Transverse colon (tissue), 4 donors: ENCODE measurements around the gene SLC43A1. TPM values are rescaled to one million over a fixed set of nuclear protein-coding genes. Genes with fewer than 3 reads are reported as not detected.
A peak's percentile ranks its signal among the peaks of the same experiment; 100 is the strongest.

Experiments used
- DNase-seq: peaks from one replicate; pipeline ENCODE4 v3.0.0-alpha.2; 2019
- H3K27ac ChIP-seq, 4 donors: fragments of 200-600 bp; sonication (generic); 2 replicates each; pipeline ENCODE4 v1.5.1; 2016 to 2018; ENCODE audit warnings: inconsistent platforms in 4 of 4
- H3K27me3 ChIP-seq: fragments of 200-600 bp; sonication (generic); 2 replicates; pipeline ENCODE4 v1.5.1; 2017; ENCODE audit warnings: inconsistent platforms
- H3K36me3 ChIP-seq, 4 donors: fragments of 200-600 bp; sonication (generic); 2 replicates each; pipeline ENCODE4 v1.5.1; 2017 to 2019; ENCODE audit warnings: inconsistent platforms in 4 of 4
- H3K4me1 ChIP-seq, 4 donors: fragments of 200-600 bp; sonication (generic); 2 replicates each; pipeline ENCODE4 v1.5.1; 2017 to 2020; ENCODE audit warnings: inconsistent platforms in 4 of 4
- H3K4me3 ChIP-seq, 4 donors: fragments of 200-600 bp; sonication (generic); 1 replicate in 1 of 4; 2 replicates in 3 of 4; pipeline versions ENCODE4 v1.5.1 to v1.6.1; 2017 to 2019; ENCODE audit warnings: inconsistent platforms in 4 of 4
- H3K9me3 ChIP-seq, 2 donors: fragments of 200-600 bp; sonication (generic); 2 replicates each; pipeline ENCODE4 v1.5.1; 2017 to 2019; ENCODE audit warnings: inconsistent platforms in 2 of 2
- EP300 ChIP-seq: sonication (generic); formaldehyde crosslinking; IDR thresholded peaks from one replicate; pipeline ENCODE4 v1.6.1; 2017; ENCODE audit warnings: antibody characterized with exemption, low read depth
- POLR2A ChIP-seq: fragments of 450-650 bp; IDR thresholded peaks from one replicate; pipeline ENCODE4 v1.6.1; 2016; ENCODE audit warnings: antibody characterized with exemption, mild to moderate bottlenecking, moderate library complexity
- POLR2AphosphoS5 ChIP-seq, 3 donors: sonication (generic); formaldehyde crosslinking; IDR thresholded peaks; one replicate each; pipeline ENCODE4 v1.6.1; 2016; ENCODE audit warnings: antibody characterized with exemption in 3 of 3
- WGBS, 2 donors: methylation state at CpG; one replicate each; pipeline ENCODE4 v1.1.5; 2018; ENCODE audit warnings: low coverage in 1 of 2; 5-methylcytosine and 5-hydroxymethylcytosine counted together
- in situ Hi-C, 4 donors: fragments of 200-750 bp; cut with MboI; loops; one replicate each; pipeline versions ENCODE4 v1.15.0 to v1.15.1; 2017; ENCODE audit warnings: low sequenced_read_pairs in 3 of 4, low pct_ligation_motif_present in 1 of 4, low pct_unique_long_range_greater_than_20kb in 1 of 4
- intact Hi-C: fragments of 100-400 bp; cut with DNase I; formaldehyde crosslinking; loops from one replicate; pipeline ENCODE4 v1.15.1; 2023; ENCODE audit warnings: low total_unique reads
- total RNA-seq, 4 donors: library from RNA; depleted of rRNA; stranded (reverse); fragments of >200 nt; gene quantifications; one replicate each; pipeline ENCODE4 v1.1.0, GENCODE V29; 2016
- TF ChIP-seq, protein P1 (sequence below), 5 experiments: fragments of 200-600 bp in 3 of 5; fragments of 450-650 bp in 2 of 5; sonication (generic) in 3 of 5; IDR thresholded peaks; 1 replicate in 2 of 5; 2 replicates in 3 of 5; pipeline ENCODE4 v1.5.1; 2016 to 2017; ENCODE audit warnings: antibody characterized with exemption in 5 of 5, inconsistent platforms in 3 of 5, mild to moderate bottlenecking in 2 of 5, moderate library complexity in 1 of 5

The SLC43A1 gene
- total RNA-seq, 4 donors from 2014 or later: 7.5 to 30.4 (median 15.2) TPM

DNA sequence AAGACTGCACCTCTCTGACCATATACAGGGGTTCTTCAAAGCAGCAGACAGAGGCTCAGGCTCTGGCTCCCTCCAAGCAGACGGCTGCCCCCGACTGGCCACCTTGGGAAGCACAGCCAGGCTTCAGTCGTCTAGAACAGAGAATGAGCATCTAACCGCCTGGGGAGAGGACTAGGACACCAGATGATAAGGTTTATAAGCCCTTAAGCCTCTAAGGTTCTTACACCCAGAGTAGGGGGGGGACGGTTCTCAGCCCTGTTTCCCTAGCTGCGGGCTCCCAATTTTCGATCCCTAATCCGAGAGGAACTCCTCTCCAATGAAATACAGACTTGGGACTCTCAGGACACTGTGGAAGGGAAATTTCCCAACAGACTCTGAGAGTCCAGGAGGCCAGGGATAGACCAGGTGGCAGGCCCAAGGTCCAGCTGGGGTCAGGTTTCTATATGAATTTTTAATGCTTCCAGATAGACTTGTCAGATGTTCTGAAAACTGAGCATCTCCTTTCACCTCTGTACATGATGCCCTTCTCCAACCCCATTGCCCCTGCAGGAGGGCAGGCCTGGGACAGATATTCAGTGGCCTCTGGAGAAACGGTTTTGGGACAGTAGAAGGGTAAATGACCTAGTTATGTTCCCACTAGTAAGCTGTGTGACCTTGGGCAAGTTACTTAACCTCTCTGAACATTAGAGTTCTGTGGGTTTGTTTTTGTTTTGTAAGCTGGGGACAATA is 34.9 kb downstream of the SLC43A1 start:
- Histone ChIP-seq H3K27me3 (peaks cover 31% of the 10 kb centered on the region), H3K36me3 (peaks cover 0 to 8% (median 0%) of the 10 kb centered on the region in 4 donors), H3K4me3 (no peak overlapping the region), H3K9me3 (no peaks in the 10 kb centered on the region), H3K27ac (no peak overlapping the region), H3K4me1 (peaks cover 22 to 34% (median 32%) of the 10 kb centered on the region in 4 donors)
- intact Hi-C loops (no loop called here), in situ Hi-C loops (loop anchor here in 2 of 4 donors (25.0 kb wide), 1 partner anchor 143 kb away; the partner anchor contains the start of genes P2RX3 (in 2 of the 2) and SSRP1 (in 2 of the 2))
- TF ChIP-seq, protein P1, sequence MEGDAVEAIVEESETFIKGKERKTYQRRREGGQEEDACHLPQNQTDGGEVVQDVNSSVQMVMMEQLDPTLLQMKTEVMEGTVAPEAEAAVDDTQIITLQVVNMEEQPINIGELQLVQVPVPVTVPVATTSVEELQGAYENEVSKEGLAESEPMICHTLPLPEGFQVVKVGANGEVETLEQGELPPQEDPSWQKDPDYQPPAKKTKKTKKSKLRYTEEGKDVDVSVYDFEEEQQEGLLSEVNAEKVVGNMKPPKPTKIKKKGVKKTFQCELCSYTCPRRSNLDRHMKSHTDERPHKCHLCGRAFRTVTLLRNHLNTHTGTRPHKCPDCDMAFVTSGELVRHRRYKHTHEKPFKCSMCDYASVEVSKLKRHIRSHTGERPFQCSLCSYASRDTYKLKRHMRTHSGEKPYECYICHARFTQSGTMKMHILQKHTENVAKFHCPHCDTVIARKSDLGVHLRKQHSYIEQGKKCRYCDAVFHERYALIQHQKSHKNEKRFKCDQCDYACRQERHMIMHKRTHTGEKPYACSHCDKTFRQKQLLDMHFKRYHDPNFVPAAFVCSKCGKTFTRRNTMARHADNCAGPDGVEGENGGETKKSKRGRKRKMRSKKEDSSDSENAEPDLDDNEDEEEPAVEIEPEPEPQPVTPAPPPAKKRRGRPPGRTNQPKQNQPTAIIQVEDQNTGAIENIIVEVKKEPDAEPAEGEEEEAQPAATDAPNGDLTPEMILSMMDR (IDR thresholded peaks at IDR 0.05): peak; percentile 54 to 69 (median 60)
- no peak for TF ChIP-seq POLR2A
- 31% methylated on average over 9 of the region's 9 CpGs; no CpG with 5 or more reads in 1 of the 2 donors for WGBS, 2 donors
- peak; percentile 79 for DNase-seq

DNA sequence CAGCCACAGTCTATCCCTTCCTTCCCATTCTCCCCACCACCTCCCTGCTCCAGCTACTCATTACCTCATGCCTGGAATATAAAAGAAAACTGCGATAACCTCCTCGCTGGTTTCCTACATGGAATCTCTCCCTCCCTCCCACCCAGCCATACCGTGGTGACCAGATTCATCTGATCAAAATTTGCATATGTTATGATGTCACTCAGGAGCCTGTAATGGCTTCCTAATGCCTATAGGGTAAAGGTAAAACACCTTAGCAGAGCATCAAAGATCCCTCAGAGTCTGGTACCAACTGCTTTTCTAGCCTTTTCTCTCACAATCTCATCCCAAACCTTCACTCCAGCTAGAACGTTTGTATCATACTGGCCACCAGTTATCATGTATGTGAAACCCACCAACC is 35.6 kb downstream of the SLC43A1 start:
- Histone ChIP-seq H3K9me3 (no peaks in the 10 kb centered on the region), H3K27ac (no peak overlapping the region), H3K27me3 (peaks cover 38% of the 10 kb centered on the region), H3K36me3 (peaks cover 0 to 7% (median 0%) of the 10 kb centered on the region in 4 donors), H3K4me1 (peaks cover 22 to 39% (median 32%) of the 10 kb centered on the region in 4 donors), H3K4me3 (no peak overlapping the region)
- TF ChIP-seq, protein P1 (IDR thresholded peaks at IDR 0.05): no peak
- no peak for TF ChIP-seq POLR2AphosphoS5 (IDR thresholded peaks at IDR 0.05)
- no peak for TF ChIP-seq EP300
- TF ChIP-seq POLR2A: no peak
- 19 to 42% methylated on average over 4 of the region's 4 CpGs for WGBS, 2 donors
- in situ Hi-C loops (loop anchor here in 2 of 4 donors (25.0 kb wide), 1 partner anchor 143 kb away; the partner anchor contains the start of genes P2RX3 (in 2 of the 2) and SSRP1 (in 2 of the 2)), intact Hi-C loops (no loop called here)
- no peak for DNase-seq

DNA sequence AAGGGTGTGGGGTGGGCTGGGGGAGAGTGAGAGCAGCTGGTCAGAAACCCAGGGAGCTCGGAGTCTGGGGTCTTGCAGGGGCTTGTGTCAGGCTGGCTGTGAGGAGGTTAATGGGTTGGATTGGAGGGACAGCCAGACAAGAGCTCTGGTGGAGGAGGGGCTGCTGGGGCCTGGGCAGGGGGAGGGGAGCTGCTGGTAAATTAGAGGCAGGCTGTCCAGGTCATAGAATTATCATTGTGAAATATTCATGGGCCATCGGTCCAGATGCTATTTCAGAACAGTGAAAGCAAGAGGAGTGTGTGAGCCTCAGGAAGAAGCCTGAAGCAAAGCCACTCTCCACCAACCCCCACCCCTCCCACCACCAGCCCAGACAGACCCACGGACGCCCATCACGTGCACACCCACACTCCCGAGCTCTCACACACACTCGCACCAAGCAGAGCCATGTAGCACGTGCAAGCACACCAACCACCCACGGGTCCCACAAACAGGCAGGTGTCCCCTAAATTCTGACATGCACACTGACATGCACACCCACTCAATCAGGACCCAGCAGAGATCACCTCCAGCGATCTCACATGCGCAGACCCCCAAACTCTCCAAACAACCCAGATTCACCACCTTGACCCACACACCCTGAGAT is 36.4 kb downstream of the SLC43A1 start:
- Histone ChIP-seq H3K27ac (no peak overlapping the region), H3K9me3 (no peaks in the 10 kb centered on the region), H3K27me3 (peaks cover 46% of the 10 kb centered on the region), H3K4me3 (no peak overlapping the region), H3K36me3 (no peaks in the 10 kb centered on the region), H3K4me1 (peaks cover 22 to 39% (median 32%) of the 10 kb centered on the region in 4 donors)
- in situ Hi-C loops (loop anchor here in 2 of 4 donors (25.0 kb wide), 1 partner anchor 142 kb away; the partner anchor contains the start of genes P2RX3 (in 2 of the 2) and SSRP1 (in 2 of the 2)), intact Hi-C loops (no loop called here)
- no peak for TF ChIP-seq POLR2A
- TF ChIP-seq, protein P1 (IDR thresholded peaks at IDR 0.05): no peak
- TF ChIP-seq EP300: no peak
- TF ChIP-seq POLR2AphosphoS5 (IDR thresholded peaks at IDR 0.05): no peak
- no peak for DNase-seq
- WGBS, 2 donors: 0 to 50% methylated on average over 1 to 11 of the region's 11 CpGs

DNA sequence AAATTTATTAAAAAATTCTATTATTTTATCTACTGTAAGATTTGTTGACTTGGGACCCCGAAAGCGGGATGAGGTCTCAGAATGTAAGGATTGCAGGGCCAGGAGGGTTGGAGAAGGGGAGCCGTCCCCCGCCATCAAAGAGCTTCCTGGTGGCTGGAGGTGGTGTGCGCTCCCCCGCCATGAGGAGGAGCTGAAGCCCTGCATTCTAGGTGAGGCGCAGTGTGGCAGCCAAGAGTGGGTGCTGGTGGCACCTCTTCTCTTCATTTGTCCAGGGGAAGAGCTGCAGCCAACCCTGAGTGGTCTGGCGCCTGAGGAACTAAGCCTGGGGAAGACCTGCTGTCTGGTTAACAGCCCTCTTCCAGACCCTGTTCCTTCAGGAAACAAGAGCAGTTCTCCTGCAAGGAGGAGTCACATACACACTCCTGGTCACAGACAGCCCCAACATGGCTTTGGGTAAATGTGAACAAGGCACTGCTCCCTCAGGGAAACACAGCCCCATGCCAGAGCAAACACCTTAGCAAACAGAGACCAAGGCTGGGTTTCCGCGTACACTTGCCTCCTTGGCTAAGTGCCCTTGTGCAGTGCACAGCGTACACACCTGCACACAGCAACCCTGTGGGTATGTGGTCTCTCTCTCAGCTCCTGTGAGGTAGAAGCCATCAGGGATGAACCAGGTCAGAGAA is 37.9 kb downstream of the SLC43A1 start:
- peaks cover 12 to 30% (median 23%) of the 10 kb centered on the region in 4 donors for H3K4me1 ChIP-seq
- H3K27me3 ChIP-seq: peaks cover 36% of the 10 kb centered on the region
- in situ Hi-C loops: loop anchor here in 2 of 4 donors (25.0 kb wide), 1 partner anchor 140 kb away; the partner anchor contains the start of genes P2RX3 (in 2 of the 2) and SSRP1 (in 2 of the 2)
- DNase-seq: peak; percentile 32
- H3K9me3 ChIP-seq: no peaks in the 10 kb centered on the region
- peak overlapping the region in 1 of 4 donors; percentile 63 for H3K27ac ChIP-seq
- H3K36me3 ChIP-seq: no peaks in the 10 kb centered on the region
- no peak overlapping the region for H3K4me3 ChIP-seq
- WGBS, 2 donors: 60 to 67% methylated on average over 2 to 11 of the region's 11 CpGs
- no peak for TF ChIP-seq EP300
- no peak for TF ChIP-seq POLR2A
- TF ChIP-seq, protein P1 (IDR thresholded peaks at IDR 0.05): no peak
- no peak for TF ChIP-seq POLR2AphosphoS5 (IDR thresholded peaks at IDR 0.05)
- intact Hi-C loops: no loop called here
